Thoracic aorta (tissue), 2 donors: ENCODE measurements around the gene CDSN. TPM values are rescaled to one million over a fixed set of nuclear protein-coding genes. Genes with fewer than 3 reads are reported as not detected.
"Not testable (repeated sequence)": the region's sequence is repeated elsewhere in the genome, so short reads cannot be mapped to it uniquely, and the experiment has no call there.

Experiments
- ATAC-seq: fragments of 150-250 bp; one replicate; pipeline ENCODE4 v1.8.0; 2017; ENCODE audit warnings: low read depth; ENCODE audit not compliant: insufficient number of reproducible peaks, low FRiP score
- DNase-seq: peaks from one replicate; pipeline ENCODE4 v3.0.0-alpha.2; 2020; ENCODE audit warnings: low spot score
- H3K27ac ChIP-seq, 2 donors: fragments of 200-600 bp; sonication (generic); 1 replicate in 1 of 2; 2 replicates in 1 of 2; pipeline ENCODE4 v1.5.1; 2016; ENCODE audit warnings: mild to moderate bottlenecking in 2 of 2, moderate library complexity in 2 of 2
- H3K27me3 ChIP-seq: fragments of 200-600 bp; sonication (generic); replicated peaks from 2 replicates; pipeline ENCODE4 v1.6.0; 2016; ENCODE audit warnings: mild to moderate bottlenecking; ENCODE audit not compliant: insufficient read depth
- H3K36me3 ChIP-seq: fragments of 200-600 bp; sonication (generic); one replicate; pipeline ENCODE4 v1.5.1; 2016
- H3K4me1 ChIP-seq, 2 donors: fragments of 200-600 bp; sonication (generic); 1 replicate in 1 of 2; 2 replicates in 1 of 2; pipeline versions ENCODE4 v1.5.1 to v1.6.0; 2016; ENCODE audit warnings: low read depth in 2 of 2, mild to moderate bottlenecking in 1 of 2; ENCODE audit not compliant: control insufficient read depth in 1 of 2
- H3K4me3 ChIP-seq: fragments of 200-600 bp; sonication (generic); 2 replicates; pipeline ENCODE4 v1.5.1; 2016; ENCODE audit warnings: mild to moderate bottlenecking
- H3K9me3 ChIP-seq: fragments of 200-600 bp; sonication (generic); 2 replicates; pipeline ENCODE4 v1.5.1; 2016
- CTCF ChIP-seq: fragments of 200-600 bp; sonication (generic); IDR thresholded peaks from one replicate; pipeline ENCODE4 v1.5.1; 2019; ENCODE audit warnings: antibody characterized with exemption
- total RNA-seq, 2 donors: library from RNA; depleted of rRNA; stranded (reverse); fragments of >200 nt; gene quantifications; one replicate each; pipeline versions ENCODE4 v1.1.0 to v1.2.3, GENCODE V29; 2016

The CDSN gene
- total RNA-seq, 2 donors from 2014 or later = 0.28 to 1.6 TPM

- TF ChIP-seq CTCF = no peak
- Histone ChIP-seq H3K4me1 (no peaks in the 10 kb centered on the region), H3K36me3 (no peaks in the 10 kb centered on the region), H3K9me3 (no peaks in the 10 kb centered on the region), H3K4me3 (no peak overlapping the region), H3K27ac (no peak overlapping the region), H3K27me3 (no peaks in the 10 kb centered on the region)
- peak; percentile 36 for ATAC-seq
- no peak for DNase-seq
These were observed 49.5 kb downstream of the CDSN start for GRCh38 chr6:31070711-31071197.

GRCh38 chr6:31068669-31069340 is 51.4 kb downstream of the CDSN start:
- H3K4me1 ChIP-seq = no peaks in the 10 kb centered on the region
- no peak overlapping the region for H3K27ac ChIP-seq
- peak; percentile 78 for TF ChIP-seq CTCF
- DNase-seq (peak; percentile 22), ATAC-seq (no peak)
- no peaks in the 10 kb centered on the region for H3K36me3 ChIP-seq
- no peak overlapping the region for H3K4me3 ChIP-seq
- no peaks in the 10 kb centered on the region for H3K27me3 ChIP-seq
- H3K9me3 ChIP-seq = no peaks in the 10 kb centered on the region

- not testable (repeated sequence) for H3K9me3 ChIP-seq, H3K27me3 ChIP-seq, H3K27ac ChIP-seq, DNase-seq, H3K4me1 ChIP-seq, ATAC-seq, H3K4me3 ChIP-seq, H3K36me3 ChIP-seq
These were observed 52.2 kb downstream of the CDSN start for GRCh38 chr6:31067891-31068668.

- DNase-seq, H3K27ac ChIP-seq, ATAC-seq, H3K27me3 ChIP-seq, H3K36me3 ChIP-seq, H3K4me1 ChIP-seq, H3K9me3 ChIP-seq, H3K4me3 ChIP-seq: not testable (repeated sequence)
These were observed 53.2 kb downstream of the CDSN start for GRCh38 chr6:31067028-31067427.

- no peak for TF ChIP-seq CTCF
- no peak for ATAC-seq
- H3K27me3 ChIP-seq = no peaks in the 10 kb centered on the region
- H3K4me3 ChIP-seq = no peak overlapping the region
- H3K9me3 ChIP-seq = no peaks in the 10 kb centered on the region
- DNase-seq = no peak
- no peak overlapping the region for H3K27ac ChIP-seq
- no peaks in the 10 kb centered on the region for H3K36me3 ChIP-seq
- no peaks in the 10 kb centered on the region for H3K4me1 ChIP-seq
These were observed 54.7 kb downstream of the CDSN start for GRCh38 chr6:31065556-31065955.

Other genes starting within 250 kb of the CDSN start
- gene DDR1, start 235.9 kb downstream of the CDSN start, total RNA-seq = 10 to 100 TPM; 22.1 to 23.8 TPM
- 10 to 100 TPM; 14.9 to 42.2 TPM for gene GTF2H4, start 212.2 kb downstream of the CDSN start, total RNA-seq
- gene VARS2, start 206.2 kb downstream of the CDSN start, total RNA-seq = 10 to 100 TPM; 20.2 to 26.0 TPM
- not detected for gene SFTA2, start 188.3 kb downstream of the CDSN start, total RNA-seq
- gene MUCL3, start 179.5 kb downstream of the CDSN start, total RNA-seq = 10 to 100 TPM in 1 of 2 donors, not detected in 1; 13.8 TPM
- not detected for gene MUC21, start 136.7 kb downstream of the CDSN start, total RNA-seq
- not detected for gene MUC22, start 110.0 kb downstream of the CDSN start, total RNA-seq
- gene C6orf15, start 7.9 kb downstream of the CDSN start, total RNA-seq = not detected
- 1 to 10 TPM; 3.7 to 6.8 TPM for gene PSORS1C1, start 5.6 kb downstream of the CDSN start, total RNA-seq
- not detected for gene PSORS1C2, start 18.6 kb upstream of the CDSN start, total RNA-seq
- 10 to 100 TPM; 11.1 to 31.6 TPM for gene CCHCR1, start 37.4 kb upstream of the CDSN start, total RNA-seq
- gene TCF19, start 38.1 kb upstream of the CDSN start, total RNA-seq = 10 to 100 TPM in 1 of 2 donors, 1 to 10 TPM in 1; 1.6 to 15.7 TPM
- 10 to 100 TPM in 1 of 2 donors, 1 to 10 TPM in 1; 4.0 to 12.9 TPM for gene POU5F1, start 50.2 kb upstream of the CDSN start, total RNA-seq
- 100 to 1,000 TPM; 321 to 782 TPM for gene HLA-C, start 151.6 kb upstream of the CDSN start, total RNA-seq
- gene HLA-B, start 236.7 kb upstream of the CDSN start, total RNA-seq = 100 to 1,000 TPM; 552 to 852 TPM